Muscle layer of duodenum (tissue), 2 donors: ENCODE results near the gene ZNF423.

Experiments used
- H3K27ac ChIP-seq: one replicate; pipeline ENCODE4 v1.7.0; 2013; ENCODE audit warnings: mild to moderate bottlenecking, low read length
- H3K27me3 ChIP-seq: one replicate; pipeline ENCODE4 v1.7.0; 2013; ENCODE audit warnings: low read depth, mild to moderate bottlenecking, control low read depth, low read length
- H3K36me3 ChIP-seq, 2 donors: one replicate each; pipeline ENCODE4 v1.7.0; 2013; ENCODE audit warnings: low read length in 2 of 2, control low read depth in 1 of 2, mild to moderate bottlenecking in 1 of 2; ENCODE audit not compliant: insufficient read depth in 2 of 2, control insufficient read depth in 1 of 2
- H3K4me1 ChIP-seq, 2 donors: one replicate each; pipeline ENCODE4 v1.7.0; 2013; ENCODE audit warnings: low read length in 2 of 2, mild to moderate bottlenecking in 2 of 2, control low read depth in 1 of 2, moderate library complexity in 1 of 2; ENCODE audit not compliant: insufficient read depth in 2 of 2, control insufficient read depth in 1 of 2
- H3K4me3 ChIP-seq, 2 donors: one replicate each; pipeline ENCODE4 v1.7.0; 2013; ENCODE audit warnings: low read length in 2 of 2, low read depth in 1 of 2, mild to moderate bottlenecking in 1 of 2
- H3K9me3 ChIP-seq, 2 donors: one replicate each; pipeline ENCODE4 v1.7.0; 2013; ENCODE audit warnings: low read length in 2 of 2, control low read depth in 1 of 2, mild to moderate bottlenecking in 1 of 2; ENCODE audit not compliant: control insufficient read depth in 1 of 2
- donor health status: healthy.

Gene ZNF423

GRCh38 chr16:49670627-49671026, 185.3 kb downstream of the ZNF423 start:
- no peak overlapping the region for H3K4me3 ChIP-seq
- no peak overlapping the region for H3K27ac ChIP-seq
- no peaks in the 10 kb centered on the region for H3K36me3 ChIP-seq
- peaks cover 0 to 10% of the 10 kb centered on the region in 2 donors for H3K4me1 ChIP-seq
- no peaks in the 10 kb centered on the region for H3K27me3 ChIP-seq
- H3K9me3 ChIP-seq, result no peaks in the 10 kb centered on the region

- Histone ChIP-seq H3K4me1 (peaks cover 0 to 37% of the 10 kb centered on the region in 2 donors), H3K27ac (no peak overlapping the region), H3K36me3 (no peaks in the 10 kb centered on the region), H3K4me3 (no peak overlapping the region), H3K9me3 (no peaks in the 10 kb centered on the region), H3K27me3 (no peaks in the 10 kb centered on the region)
These were observed 190.3 kb downstream of the ZNF423 start for GRCh38 chr16:49665482-49666230.

- Histone ChIP-seq H3K36me3 (no peaks in the 10 kb centered on the region), H3K4me3 (peak overlapping the region in 1 of 2 donors; percentile 57), H3K27me3 (no peaks in the 10 kb centered on the region), H3K4me1 (peaks cover 0 to 34% of the 10 kb centered on the region in 2 donors), H3K9me3 (no peaks in the 10 kb centered on the region), H3K27ac (peak overlapping the region; percentile 49)
These were observed 191.4 kb downstream of the ZNF423 start for GRCh38 chr16:49664221-49665215.

GRCh38 chr16:49663081-49664065, 192.5 kb downstream of the ZNF423 start:
- H3K27me3 ChIP-seq, result no peaks in the 10 kb centered on the region
- H3K27ac ChIP-seq, result peak overlapping the region; percentile 49
- no peaks in the 10 kb centered on the region for H3K36me3 ChIP-seq
- peak overlapping the region; percentile 13 to 57 for H3K4me3 ChIP-seq
- no peaks in the 10 kb centered on the region for H3K9me3 ChIP-seq
- peaks cover 0 to 34% of the 10 kb centered on the region in 2 donors for H3K4me1 ChIP-seq

- Histone ChIP-seq H3K4me3 (peak overlapping the region in 1 of 2 donors; percentile 57), H3K36me3 (no peaks in the 10 kb centered on the region), H3K9me3 (no peaks in the 10 kb centered on the region), H3K4me1 (peaks cover 0 to 34% of the 10 kb centered on the region in 2 donors), H3K27me3 (no peaks in the 10 kb centered on the region), H3K27ac (no peak overlapping the region)
These were observed 193.3 kb downstream of the ZNF423 start for GRCh38 chr16:49662569-49662968.

- H3K27ac ChIP-seq, result no peak overlapping the region
- H3K27me3 ChIP-seq, result no peaks in the 10 kb centered on the region
- no peaks in the 10 kb centered on the region for H3K9me3 ChIP-seq
- no peaks in the 10 kb centered on the region for H3K36me3 ChIP-seq
- H3K4me1 ChIP-seq, result peaks cover 0 to 34% of the 10 kb centered on the region in 2 donors
- no peak overlapping the region for H3K4me3 ChIP-seq
These were observed 194.3 kb downstream of the ZNF423 start for GRCh38 chr16:49661465-49662187.

- Histone ChIP-seq H3K27ac (no peak overlapping the region), H3K27me3 (no peaks in the 10 kb centered on the region), H3K9me3 (no peaks in the 10 kb centered on the region), H3K4me1 (peaks cover 0 to 31% of the 10 kb centered on the region in 2 donors), H3K4me3 (no peak overlapping the region), H3K36me3 (no peaks in the 10 kb centered on the region)
These were observed 195.3 kb downstream of the ZNF423 start for GRCh38 chr16:49660626-49661025.

GRCh38 chr16:49659356-49659755, 196.6 kb downstream of the ZNF423 start:
- H3K27ac ChIP-seq, result no peak overlapping the region
- H3K27me3 ChIP-seq, result no peaks in the 10 kb centered on the region
- H3K9me3 ChIP-seq, result no peaks in the 10 kb centered on the region

GRCh38 chr16:49658531-49658930, 197.4 kb downstream of the ZNF423 start:
- H3K36me3 ChIP-seq, result no peaks in the 10 kb centered on the region
- H3K9me3 ChIP-seq, result no peaks in the 10 kb centered on the region
- no peak overlapping the region for H3K27ac ChIP-seq
- no peaks in the 10 kb centered on the region for H3K27me3 ChIP-seq
- H3K4me3 ChIP-seq, result no peak overlapping the region
- H3K4me1 ChIP-seq, result peaks cover 0 to 21% of the 10 kb centered on the region in 2 donors

More at GRCh38 chr16:49659356-49659755, 196.6 kb downstream of the ZNF423 start:
- H3K4me1 ChIP-seq, result peaks cover 0 to 25% of the 10 kb centered on the region in 2 donors
- H3K4me3 ChIP-seq, result no peak overlapping the region
- no peaks in the 10 kb centered on the region for H3K36me3 ChIP-seq
